ENCODE results near the gene FOXP2. TPM values are rescaled to one million over a fixed set of nuclear protein-coding genes. Genes with fewer than 3 reads are reported as not detected.

FOXP2 gene
- total and polyA plus RNA-seq, 9 donors: 5.0 to 26.5 (median 15.0) TPM

GRCh38 chr7:114527589-114527988 lies 113.0 kb downstream of the FOXP2 start:
- DNase-seq: no peak
- no peak overlapping the region for H3K4me3 ChIP-seq
- no peaks in the 10 kb centered on the region for H3K36me3 ChIP-seq
- intact Hi-C loops (cut with DNase I): no loop called here
- TF ChIP-seq, protein P1, sequence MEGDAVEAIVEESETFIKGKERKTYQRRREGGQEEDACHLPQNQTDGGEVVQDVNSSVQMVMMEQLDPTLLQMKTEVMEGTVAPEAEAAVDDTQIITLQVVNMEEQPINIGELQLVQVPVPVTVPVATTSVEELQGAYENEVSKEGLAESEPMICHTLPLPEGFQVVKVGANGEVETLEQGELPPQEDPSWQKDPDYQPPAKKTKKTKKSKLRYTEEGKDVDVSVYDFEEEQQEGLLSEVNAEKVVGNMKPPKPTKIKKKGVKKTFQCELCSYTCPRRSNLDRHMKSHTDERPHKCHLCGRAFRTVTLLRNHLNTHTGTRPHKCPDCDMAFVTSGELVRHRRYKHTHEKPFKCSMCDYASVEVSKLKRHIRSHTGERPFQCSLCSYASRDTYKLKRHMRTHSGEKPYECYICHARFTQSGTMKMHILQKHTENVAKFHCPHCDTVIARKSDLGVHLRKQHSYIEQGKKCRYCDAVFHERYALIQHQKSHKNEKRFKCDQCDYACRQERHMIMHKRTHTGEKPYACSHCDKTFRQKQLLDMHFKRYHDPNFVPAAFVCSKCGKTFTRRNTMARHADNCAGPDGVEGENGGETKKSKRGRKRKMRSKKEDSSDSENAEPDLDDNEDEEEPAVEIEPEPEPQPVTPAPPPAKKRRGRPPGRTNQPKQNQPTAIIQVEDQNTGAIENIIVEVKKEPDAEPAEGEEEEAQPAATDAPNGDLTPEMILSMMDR (IDR thresholded peaks at IDR 0.05): no peak
- TF ChIP-seq POLR2A (IDR thresholded peaks at IDR 0.05): no peak
- no peak for TF ChIP-seq EP300 (IDR thresholded peaks at IDR 0.05)
- H3K9me3 ChIP-seq: no peaks in the 10 kb centered on the region
- no peaks in the 10 kb centered on the region for H3K4me1 ChIP-seq (ENCODE audit: insufficient read depth)
- 46 to 51% (median 48%) methylated on average over 3 of the region's 3 CpGs for WGBS, 3 donors
- H3K27ac ChIP-seq: no peak overlapping the region
- H3K27me3 ChIP-seq: no peaks in the 10 kb centered on the region

DNA sequence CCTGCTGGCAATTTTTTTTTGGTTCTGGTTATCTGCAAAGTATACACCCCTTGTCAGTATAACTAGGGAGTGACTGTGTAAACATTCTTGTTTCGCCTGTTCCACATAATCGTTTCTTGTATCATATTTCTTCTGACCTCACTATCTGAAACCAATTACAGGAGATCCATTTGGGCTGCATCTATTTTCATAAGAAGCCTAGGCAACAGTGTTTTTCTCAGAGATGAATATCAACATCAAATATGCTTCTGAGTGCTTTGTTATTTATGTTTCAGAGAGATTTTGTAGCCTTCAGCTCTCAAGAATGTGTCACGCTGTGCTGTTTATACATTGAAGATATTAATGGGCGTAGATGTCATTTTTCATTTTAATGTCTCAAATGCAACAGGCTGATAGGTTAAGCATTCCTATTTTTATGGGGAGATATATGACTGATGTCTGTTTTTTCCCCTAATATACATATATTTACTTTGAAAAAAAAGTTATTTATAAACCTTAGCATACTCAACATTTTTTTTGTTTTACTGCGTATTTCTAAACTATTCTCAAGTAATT lies 115.5 kb downstream of the FOXP2 start:
- H3K36me3 ChIP-seq: no peaks in the 10 kb centered on the region
- H3K4me3 ChIP-seq: no peak overlapping the region
- WGBS, 3 donors: 27 to 42% (median 32%) methylated on average over 5 of the region's 5 CpGs
- H3K4me1 ChIP-seq (ENCODE audit: insufficient read depth): no peaks in the 10 kb centered on the region
- intact Hi-C loops (cut with DNase I): no loop called here
- H3K9me3 ChIP-seq: no peaks in the 10 kb centered on the region
- TF ChIP-seq, protein P1 (IDR thresholded peaks at IDR 0.05): no peak
- TF ChIP-seq POLR2A (IDR thresholded peaks at IDR 0.05): no peak
- no peak for TF ChIP-seq EP300 (IDR thresholded peaks at IDR 0.05)
- H3K27me3 ChIP-seq: no peaks in the 10 kb centered on the region
- no peak overlapping the region for H3K27ac ChIP-seq
- no peak for DNase-seq

- Histone ChIP-seq H3K4me1 (ENCODE audit: insufficient read depth) (no peaks in the 10 kb centered on the region), H3K9me3 (no peaks in the 10 kb centered on the region), H3K4me3 (no peak overlapping the region), H3K36me3 (no peaks in the 10 kb centered on the region), H3K27me3 (no peaks in the 10 kb centered on the region), H3K27ac (no peak overlapping the region)
- DNase-seq: no peak
- intact Hi-C loops (cut with DNase I): no loop called here
- no peak for TF ChIP-seq POLR2A (IDR thresholded peaks at IDR 0.05)
- TF ChIP-seq EP300 (IDR thresholded peaks at IDR 0.05): no peak
- TF ChIP-seq, protein P1 (IDR thresholded peaks at IDR 0.05): no peak
Measured at GRCh38 chr7:114531326-114531725, 116.7 kb downstream of the FOXP2 start.

DNA sequence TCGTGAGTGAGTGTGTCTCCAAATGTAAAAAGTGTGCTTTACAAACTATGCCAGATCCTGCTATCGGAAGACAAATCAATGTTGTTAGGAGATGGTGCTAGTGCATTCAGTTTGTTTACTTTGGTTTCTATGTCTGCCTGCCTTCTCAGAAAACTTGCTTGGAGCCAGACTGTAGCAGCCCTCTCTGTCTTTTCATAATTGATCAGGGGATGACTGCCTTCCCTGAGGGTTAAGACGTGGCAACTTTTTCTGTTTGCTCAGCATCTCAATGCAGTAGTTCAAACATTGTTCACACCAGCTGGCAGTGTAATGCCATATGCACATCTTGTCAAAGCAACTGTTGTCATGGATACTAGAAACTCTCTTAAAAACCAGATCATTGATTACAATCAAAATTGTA lies 118.5 kb downstream of the FOXP2 start:
- intact Hi-C loops (cut with DNase I): no loop called here
- Histone ChIP-seq H3K4me1 (ENCODE audit: insufficient read depth) (no peaks in the 10 kb centered on the region), H3K9me3 (no peaks in the 10 kb centered on the region), H3K4me3 (no peak overlapping the region), H3K27me3 (no peaks in the 10 kb centered on the region), H3K27ac (no peak overlapping the region), H3K36me3 (no peaks in the 10 kb centered on the region)
- TF ChIP-seq EP300 (IDR thresholded peaks at IDR 0.05) (no peak), POLR2A (IDR thresholded peaks at IDR 0.05) (no peak)
- TF ChIP-seq, protein P1 (IDR thresholded peaks at IDR 0.05): no peak
- 87 to 92% (median 88%) methylated on average over 3 of the region's 3 CpGs for WGBS, 3 donors
- no peak for DNase-seq

Data from ovary (tissue), 9 donors.